H9 (cell line): ENCODE measurements around the gene CUBN. TPM values are rescaled to one million over a fixed set of nuclear protein-coding genes. Genes with fewer than 3 reads are reported as not detected.

ENCODE experiments used
- DNase-seq: peaks from one replicate; pipeline ENCODE4 v3.0.0-alpha.2; 2017
- H2AFZ ChIP-seq: one replicate; pipeline ENCODE4 v1.6.1; 2013; ENCODE audit warnings: mild to moderate bottlenecking, low read length, control low read depth, moderate library complexity
- H2AK5ac ChIP-seq: 2 replicates; pipeline ENCODE4 v1.6.1; 2013; ENCODE audit warnings: low read length, control low read depth, mixed read lengths; ENCODE audit not compliant: insufficient read length
- H2BK120ac ChIP-seq: one replicate; pipeline ENCODE4 v1.6.1; 2013; ENCODE audit warnings: low read depth, mild to moderate bottlenecking, low read length, control low read depth, inconsistent platforms; ENCODE audit not compliant: poor library complexity, severe bottlenecking
- H2BK12ac ChIP-seq: 2 replicates; pipeline ENCODE4 v1.6.1; 2013; ENCODE audit warnings: low read length, control low read depth, mixed read lengths, low read depth; ENCODE audit not compliant: insufficient read length
- H2BK15ac ChIP-seq: 2 replicates; pipeline ENCODE4 v1.6.1; 2013; ENCODE audit warnings: low read depth, low read length, control low read depth
- H2BK20ac ChIP-seq: one replicate; pipeline ENCODE4 v1.6.1; 2013; ENCODE audit warnings: low read depth, mild to moderate bottlenecking, low read length, control low read depth, inconsistent platforms; ENCODE audit not compliant: poor library complexity, severe bottlenecking
- H2BK5ac ChIP-seq: 2 replicates; pipeline ENCODE4 v1.6.1; 2013; ENCODE audit warnings: low read length, control low read depth, mixed read lengths; ENCODE audit not compliant: insufficient read length
- H3K14ac ChIP-seq: 2 replicates; pipeline ENCODE4 v1.6.1; 2013; ENCODE audit warnings: low read length, control low read depth; ENCODE audit not compliant: insufficient read depth
- H3K18ac ChIP-seq: 2 replicates; pipeline ENCODE4 v1.6.1; 2013; ENCODE audit warnings: low read depth, mild to moderate bottlenecking, mixed read lengths, low read length, control low read depth; ENCODE audit not compliant: insufficient read length
- H3K23ac ChIP-seq: 2 replicates; pipeline ENCODE4 v1.6.1; 2013; ENCODE audit warnings: low read length, control low read depth, mixed read lengths, low read depth; ENCODE audit not compliant: insufficient read length
- H3K23me2 ChIP-seq: 2 replicates; pipeline ENCODE4 v1.6.1; 2013; ENCODE audit warnings: low read depth, mild to moderate bottlenecking, mixed read lengths, low read length, control low read depth; ENCODE audit not compliant: insufficient read length, poor library complexity, severe bottlenecking
- H3K27ac ChIP-seq: 2 replicates; pipeline ENCODE4 v1.5.1; 2013; ENCODE audit warnings: low read length, control low read depth, mixed read lengths, low read depth; ENCODE audit not compliant: insufficient read length
- H3K27me3 ChIP-seq: 2 replicates; pipeline ENCODE4 v1.6.1; 2013; ENCODE audit warnings: low read length, control low read depth, inconsistent platforms; ENCODE audit not compliant: insufficient read depth
- H3K4ac ChIP-seq: 2 replicates; pipeline ENCODE4 v1.6.1; 2013; ENCODE audit warnings: low read depth, mild to moderate bottlenecking, control low read depth, inconsistent platforms, low read length, moderate library complexity
- H3K4me1 ChIP-seq: 2 replicates; pipeline ENCODE4 v1.6.1; 2013; ENCODE audit warnings: low read length, control low read depth, inconsistent platforms; ENCODE audit not compliant: insufficient read depth
- H3K4me2 ChIP-seq: 2 replicates; pipeline ENCODE4 v1.6.1; 2013; ENCODE audit warnings: low read length, control low read depth, mixed read lengths; ENCODE audit not compliant: insufficient read length, insufficient read depth
- H3K56ac ChIP-seq: 2 replicates; pipeline ENCODE4 v1.6.1; 2013; ENCODE audit warnings: low read depth, mild to moderate bottlenecking, mixed read lengths, low read length, control low read depth; ENCODE audit not compliant: insufficient read length
- H3K79me1 ChIP-seq: 2 replicates; pipeline ENCODE4 v1.6.1; 2013; ENCODE audit warnings: low read depth, mild to moderate bottlenecking, moderate library complexity, low read length, control low read depth, inconsistent platforms; ENCODE audit not compliant: insufficient read depth, poor library complexity, severe bottlenecking
- H3K79me2 ChIP-seq: 2 replicates; pipeline ENCODE4 v1.6.1; 2013; ENCODE audit warnings: low read length, control low read depth, inconsistent platforms; ENCODE audit not compliant: insufficient read depth
- H3K9ac ChIP-seq: 2 replicates; pipeline ENCODE4 v1.6.1; 2013; ENCODE audit warnings: low read length, control low read depth, mixed read lengths; ENCODE audit not compliant: insufficient read length; ENCODE audit errors: extremely low read depth
- H3K9me3 ChIP-seq: one replicate; pipeline ENCODE4 v1.6.1; 2013; ENCODE audit warnings: low read depth, low read length, inconsistent platforms; ENCODE audit not compliant: control insufficient read depth
- H3T11ph ChIP-seq: one replicate; pipeline ENCODE4 v1.6.1; 2013; ENCODE audit warnings: mild to moderate bottlenecking, low read length, control low read depth, inconsistent platforms
- H4K20me1 ChIP-seq: one replicate; pipeline ENCODE4 v1.6.1; 2013; ENCODE audit not compliant: control insufficient read depth, insufficient read length, insufficient read depth
- H4K5ac ChIP-seq: 2 replicates; pipeline ENCODE4 v1.6.1; 2013; ENCODE audit warnings: low read depth, mild to moderate bottlenecking, mixed read lengths, low read length, control low read depth; ENCODE audit not compliant: insufficient read length
- H4K8ac ChIP-seq: replicated peaks from 2 replicates; pipeline ENCODE4 v1.6.1; 2013; ENCODE audit warnings: low read length, control low read depth, mixed read lengths, low read depth; ENCODE audit not compliant: insufficient read length
- H4K91ac ChIP-seq: 2 replicates; pipeline ENCODE4 v1.6.1; 2013; ENCODE audit warnings: low read depth, mild to moderate bottlenecking, moderate library complexity, mixed read lengths, low read length, control low read depth; ENCODE audit not compliant: insufficient read length
- H3K27ac Mint-ChIP-seq, 3 experiments: 2 replicates in 2 of 3; 3 replicates in 1 of 3; pipeline ENCODE4 v1.8.0; 2020 to 2021; ENCODE audit warnings: mixed read lengths in 3 of 3, mild to moderate bottlenecking in 1 of 3, moderate library complexity in 1 of 3
- H3K27me3 Mint-ChIP-seq: 2 replicates; pipeline ENCODE4 v1.8.0; 2021; ENCODE audit warnings: low read depth, mild to moderate bottlenecking, moderate library complexity, mixed read lengths
- H3K36me3 Mint-ChIP-seq, 3 experiments: 2 replicates in 2 of 3; 3 replicates in 1 of 3; pipeline ENCODE4 v1.8.0; 2020 to 2021; ENCODE audit warnings: low read depth in 3 of 3, mixed read lengths in 3 of 3; ENCODE audit not compliant: insufficient read depth in 1 of 3
- H3K4me1 Mint-ChIP-seq, 2 experiments: 2 replicates each; pipeline ENCODE4 v1.8.0; 2020; ENCODE audit warnings: mixed read lengths in 2 of 2
- H3K4me3 Mint-ChIP-seq, 2 experiments: 2 replicates in 1 of 2; 3 replicates in 1 of 2; pipeline ENCODE4 v1.8.0; 2020 to 2021; ENCODE audit warnings: mild to moderate bottlenecking in 2 of 2, mixed read lengths in 2 of 2, moderate library complexity in 1 of 2
- H3K9me3 Mint-ChIP-seq, 2 experiments: 2 replicates in 1 of 2; 3 replicates in 1 of 2; pipeline ENCODE4 v1.8.0; 2020; ENCODE audit warnings: mild to moderate bottlenecking in 2 of 2, mixed read lengths in 2 of 2, moderate library complexity in 1 of 2
- CTCF ChIP-seq: fragments of 200-600 bp; sonication (generic); conservative IDR thresholded peaks from 3 replicates; pipeline ENCODE4 v1.8.0; 2021; ENCODE audit warnings: antibody characterized with exemption, mild to moderate bottlenecking
- WGBS: extraction: QIAGEN DNeasy Blood & Tissue Kit; methylation state at CpG from one replicate; pipeline ENCODE4 v1.1.7; 2013; ENCODE audit warnings: missing lambda C conversion rate, low lambda C conversion rate, mixed read lengths; ENCODE audit not compliant: insufficient read length; ENCODE audit errors: extremely low coverage; 5-methylcytosine and 5-hydroxymethylcytosine counted together
- total RNA-seq: library from RNA; stranded (reverse); gene quantifications from 2 replicates; pipeline ENCODE4 v1.2.1, GENCODE V29; 2021

The CUBN gene
- total RNA-seq, 1 experiment from 2014 or later: 0.26 TPM

GRCh38 chr10:16887565-16887964, 242.0 kb downstream of the CUBN start:
- Mint-ChIP-seq H3K36me3 (no peaks in the 10 kb centered on the region), H3K9me3 (no peaks in the 10 kb centered on the region; a peak in 1 of 5 replicates), H3K4me3 (no peak overlapping the region), H3K4me1 (peaks cover 13 to 16% of the 10 kb centered on the region in 2 experiments), H3K27me3 (no peaks in the 10 kb centered on the region; the same call in 1 of the 2 replicates), H3K27ac (no peak overlapping the region)
- no peak for TF ChIP-seq CTCF
- Histone ChIP-seq H3K23me2 (no peaks in the 10 kb centered on the region), H3K79me1 (no peaks in the 10 kb centered on the region), H2BK120ac (no peak overlapping the region), H3K27me3 (no peaks in the 10 kb centered on the region), H2AK5ac (no peak overlapping the region), H3K79me2 (no peaks in the 10 kb centered on the region), H2AFZ (no peak overlapping the region), H3K23ac (no peak overlapping the region), H3K4ac (no peak overlapping the region), H4K20me1 (no peaks in the 10 kb centered on the region), H3K14ac (no peak overlapping the region), H2BK20ac (no peak overlapping the region), H4K91ac (no peak overlapping the region), H3K4me1 (no peaks in the 10 kb centered on the region), H4K5ac (no peak overlapping the region), H3K18ac (no peak overlapping the region), H3T11ph (no peak overlapping the region), H3K9me3 (no peaks in the 10 kb centered on the region), H3K27ac (no peak overlapping the region), H3K9ac (no peak overlapping the region), H3K4me2 (no peak overlapping the region), H2BK5ac (no peak overlapping the region), H4K8ac (no peak overlapping the region), H2BK12ac (no peak overlapping the region), H2BK15ac (no peak overlapping the region), H3K56ac (no peak overlapping the region)
- DNase-seq: no peak
- WGBS: no CpG with 5 or more reads among the region's 3 CpGs
